ENCODE results near the gene FAM221A. TPM values are rescaled to one million over a fixed set of nuclear protein-coding genes. Genes with fewer than 3 reads are reported as not detected.

The FAM221A gene
- total RNA-seq, 1 experiment from 2014 or later: 15.0 TPM

- no peak overlapping the region for H3K56ac ChIP-seq (ENCODE audit: insufficient read length, low read depth, low read length)
- H4K91ac ChIP-seq (ENCODE audit: insufficient read length, low read depth, low read length): no peak overlapping the region
- Mint-ChIP-seq H3K4me3 (no peak overlapping the region), H3K27me3 (ENCODE audit: low read depth) (peaks cover 5% of the 10 kb centered on the region; the same call in 1 of the 2 replicates), H3K27ac (no peak overlapping the region), H3K9me3 (no peaks in the 10 kb centered on the region), H3K4me1 (no peaks in the 10 kb centered on the region), H3K36me3 (ENCODE audit: insufficient read depth in 1 of 3, low read depth in 3 of 3) (no peaks in the 10 kb centered on the region)
- no peak for TF ChIP-seq CTCF (conservative IDR thresholded peaks at IDR 0.05)
- H2BK5ac ChIP-seq (ENCODE audit: insufficient read length, low read length): no peak overlapping the region
- H3K18ac ChIP-seq (ENCODE audit: insufficient read length, low read depth, low read length): no peak overlapping the region
- no peak overlapping the region for H3K4me2 ChIP-seq (ENCODE audit: insufficient read depth, insufficient read length, low read length)
- no peak overlapping the region for H2BK12ac ChIP-seq (ENCODE audit: insufficient read length, low read depth, low read length)
- WGBS (ENCODE audit: extremely low coverage, insufficient read length, low lambda C conversion rate): no CpG with 5 or more reads among the region's 3 CpGs
- no peak overlapping the region for H2AFZ ChIP-seq (ENCODE audit: low read length)
- no peak overlapping the region for H3K14ac ChIP-seq (ENCODE audit: insufficient read depth, low read length)
- H3K23me2 ChIP-seq (ENCODE audit: insufficient read length, low read depth, low read length, poor library complexity, severe bottlenecking): no peaks in the 10 kb centered on the region
- H3K79me2 ChIP-seq (ENCODE audit: insufficient read depth, low read length): no peaks in the 10 kb centered on the region
- H4K5ac ChIP-seq (ENCODE audit: insufficient read length, low read depth, low read length): no peak overlapping the region
- no peaks in the 10 kb centered on the region for H3K9me3 ChIP-seq (ENCODE audit: control insufficient read depth, low read depth, low read length)
- no peaks in the 10 kb centered on the region for H4K20me1 ChIP-seq (ENCODE audit: control insufficient read depth, insufficient read depth, insufficient read length)
- H3K27me3 ChIP-seq (ENCODE audit: insufficient read depth, low read length): no peaks in the 10 kb centered on the region
- DNase-seq: no peak
- H2BK15ac ChIP-seq (ENCODE audit: low read depth, low read length): no peak overlapping the region
- no peak overlapping the region for H3K4ac ChIP-seq (ENCODE audit: low read depth, low read length)
- no peak overlapping the region for H4K8ac ChIP-seq (replicated peaks; ENCODE audit: insufficient read length, low read depth, low read length)
- no peak overlapping the region for H3T11ph ChIP-seq (ENCODE audit: low read length)
- H3K27ac ChIP-seq (ENCODE audit: insufficient read length, low read depth, low read length): no peak overlapping the region
- no peaks in the 10 kb centered on the region for H3K79me1 ChIP-seq (ENCODE audit: insufficient read depth, low read depth, low read length, poor library complexity, severe bottlenecking)
- H2BK20ac ChIP-seq (ENCODE audit: low read depth, low read length, poor library complexity, severe bottlenecking): no peak overlapping the region
- no peak overlapping the region for H2BK120ac ChIP-seq (ENCODE audit: low read depth, low read length, poor library complexity, severe bottlenecking)
- H3K9ac ChIP-seq (ENCODE audit: extremely low read depth, insufficient read length, low read length): no peak overlapping the region
- H3K4me1 ChIP-seq (ENCODE audit: insufficient read depth, low read length): no peaks in the 10 kb centered on the region
- no peak overlapping the region for H2AK5ac ChIP-seq (ENCODE audit: insufficient read length, low read length)
- no peak overlapping the region for H3K23ac ChIP-seq (ENCODE audit: insufficient read length, low read depth, low read length)
Measured at GRCh38 chr7:23672033-23672432, 8.0 kb upstream of the FAM221A start.

Data from H9 (cell line).